ENCODE data around the gene COL27A1. TPM values are rescaled to one million over a fixed set of nuclear protein-coding genes. Genes with fewer than 3 reads are reported as not detected.

The COL27A1 gene
- total and polyA plus RNA-seq, 2 experiments from 2014 or later = 10.5 to 18.0 TPM

GRCh38 chr9:114218264-114219120, 63.2 kb downstream of the COL27A1 start:
- H3K4me3 Mint-ChIP-seq = no peak overlapping the region
- Histone ChIP-seq H3K79me2 (replicated peaks; ENCODE audit: insufficient read depth) (no peaks in the 10 kb centered on the region), H3K9me2 (ENCODE audit: insufficient read depth) (no peaks in the 10 kb centered on the region), H3K4me3 (no peak overlapping the region), H3F3A (replicated peaks; ENCODE audit: low read depth) (no peaks in the 10 kb centered on the region), H2AFZ (no peak overlapping the region), H4K20me1 (replicated peaks; ENCODE audit: insufficient read depth) (peaks cover under 1% of the 10 kb centered on the region; the same call in 1 of the 2 replicates), H3K4me1 (ENCODE audit: insufficient read depth) (no peaks in the 10 kb centered on the region), H3K4me2 (no peak overlapping the region), H3K27me3 (ENCODE audit: insufficient read depth) (no peaks in the 10 kb centered on the region), H3K36me3 (ENCODE audit: insufficient read depth) (no peaks in the 10 kb centered on the region), H3K27ac (ENCODE audit: low read depth) (no peak overlapping the region)
- no peaks in the 10 kb centered on the region for H3K9me3 Mint-ChIP-seq
- peaks cover 6% of the 10 kb centered on the region for H3K27me3 Mint-ChIP-seq (ENCODE audit: insufficient read depth, low read depth, poor library complexity)
- H3K27ac Mint-ChIP-seq = no peak overlapping the region
- peaks cover 7% of the 10 kb centered on the region; the same call in 2 of the 3 replicates for H3K4me1 Mint-ChIP-seq
- ATAC-seq (no peak), DNase-seq (ENCODE audit: low spot score) (no peak)
- H3K36me3 Mint-ChIP-seq (ENCODE audit: low read depth) = no peaks in the 10 kb centered on the region; the same call in 2 of the 3 replicates
- TF ChIP-seq JUNB (IDR thresholded peaks at IDR 0.05; ENCODE audit: unreplicated experiment) (no peak), ZNF462 (CRISPR knock-in tag; IDR thresholded peaks at IDR 0.05) (no peak), ETS1 (IDR thresholded peaks at IDR 0.05) (no peak), POLR2AphosphoS5 (IDR thresholded peaks at IDR 0.05; ENCODE audit: low read depth) (no peak), REST (IDR thresholded peaks at IDR 0.05; ENCODE audit: unreplicated experiment) (no peak), STAT1 (IDR thresholded peaks at IDR 0.05; ENCODE audit: unreplicated experiment) (no peak), ZNF331 (CRISPR knock-in tag; IDR thresholded peaks at IDR 0.05; ENCODE audit: low read depth) (no peak), CREB1 (CRISPR knock-in tag; IDR thresholded peaks at IDR 0.05; ENCODE audit: low read depth) (no peak), NANOG (IDR thresholded peaks at IDR 0.05; ENCODE audit: borderline replicate concordance) (no peak), EZH2 (IDR thresholded peaks at IDR 0.05; ENCODE audit: low read depth, unreplicated experiment) (no peak), EZH2phosphoT487 (IDR thresholded peaks at IDR 0.05; ENCODE audit: unreplicated experiment) (no peak), CTCF (conservative IDR thresholded peaks at IDR 0.05; ENCODE audit: low read depth in 2 of 2) (no peak), ZNF114 (CRISPR knock-in tag; IDR thresholded peaks at IDR 0.05) (no peak)

All from GM23338 (cell line).